ENCODE measurements around the gene FLNB. TPM values are rescaled to one million over a fixed set of nuclear protein-coding genes. Genes with fewer than 3 reads are reported as not detected.

The FLNB gene
- total and polyA plus RNA-seq, 2 of the 8 experiments (the other 6 are each of a cell fraction or from before 2014, with no cell fraction given), result 72.3 to 118 TPM

- TF ChIP-seq SIRT6 (IDR thresholded peaks at IDR 0.05; ENCODE audit: low read length), result no peak
- TF ChIP-seq TAF1 (IDR thresholded peaks at IDR 0.05; ENCODE audit: low read depth, low read length), result no peak
Measured at GRCh38 chr3:58155838-58156237, 147.6 kb downstream of the FLNB start.

More at GRCh38 chr3:58155838-58156237, 147.6 kb downstream of the FLNB start:
- H2AFZ ChIP-seq (ENCODE audit: low read length), result no peak overlapping the region
- H2BK12ac ChIP-seq (ENCODE audit: low read depth, low read length), result no peak overlapping the region
- H2BK20ac ChIP-seq (ENCODE audit: low read length), result no peak overlapping the region
- H3K27ac ChIP-seq (ENCODE audit: low read depth, low read length), result no peak overlapping the region
- H4K91ac ChIP-seq (replicated peaks; ENCODE audit: insufficient read length, low read length), result no peak overlapping the region
- POLR2A ChIA-PET (ENCODE audit: partially characterized antibody), result no interaction called here
- H3K4me1 ChIP-seq (replicated peaks in 1 of 4; ENCODE audit: control insufficient read depth in 3 of 4, insufficient read depth in 4 of 4, low read length in 3 of 4), result no peaks in the 10 kb centered on the region
- no peaks in the 10 kb centered on the region for H3K79me1 ChIP-seq (ENCODE audit: low read depth, low read length)
- peaks cover 0 to 2% of the 10 kb centered on the region in 2 experiments for H4K20me1 ChIP-seq (replicated peaks in 1 of 2; ENCODE audit: control insufficient read depth in 1 of 2, insufficient read depth in 2 of 2, low read length in 2 of 2)
- H3K14ac ChIP-seq (ENCODE audit: insufficient read length), result no peak overlapping the region
- no peak overlapping the region for H3K9ac ChIP-seq (replicated peaks in 1 of 4; ENCODE audit: extremely low read depth in 1 of 4, low read depth in 3 of 4, low read length in 3 of 4)
- H3K18ac ChIP-seq (ENCODE audit: extremely low read depth, low read length), result no peak overlapping the region
- no peak overlapping the region for H4K5ac ChIP-seq (ENCODE audit: insufficient read length, low read depth, low read length)
- no peak overlapping the region for H2BK120ac ChIP-seq (replicated peaks; ENCODE audit: low read depth, low read length)
- H3K4ac ChIP-seq (replicated peaks; ENCODE audit: insufficient read length, low read depth, low read length), result no peak overlapping the region
- no peak overlapping the region for H3K4me2 ChIP-seq (ENCODE audit: insufficient read depth in 1 of 2, low read depth in 2 of 2, low read length in 2 of 2)
- no peak overlapping the region for H2BK15ac ChIP-seq (ENCODE audit: low read length)
- H2AK5ac ChIP-seq (ENCODE audit: low read depth, low read length), result no peak overlapping the region
- no peaks in the 10 kb centered on the region for H3K27me3 ChIP-seq (replicated peaks in 1 of 4; ENCODE audit: control insufficient read depth in 3 of 4, extremely low read depth in 1 of 4, insufficient read depth in 3 of 4, low read length in 3 of 4)
- H3K4me3 ChIP-seq (ENCODE audit: extremely low read depth in 1 of 4, insufficient read depth in 2 of 4, low read depth in 3 of 4, low read length in 4 of 4), result no peak overlapping the region
- no peak overlapping the region for H3K23ac ChIP-seq (ENCODE audit: insufficient read length)
- H3K23me2 ChIP-seq (ENCODE audit: low read depth, low read length), result no peaks in the 10 kb centered on the region
- no peak overlapping the region for H3K56ac ChIP-seq (replicated peaks; ENCODE audit: insufficient read length, low read depth, low read length)
- peaks cover 15 to 79% (median 31%) of the 10 kb centered on the region in 4 experiments; a peak in 6 of 8 replicates for H3K36me3 ChIP-seq (ENCODE audit: control insufficient read depth in 2 of 4, insufficient read depth in 4 of 4, low read length in 3 of 4)
- CTCF ChIA-PET (ENCODE audit: partially characterized antibody), result interaction anchor here (3.5 kb wide), 1 partner anchor 11 kb away, joined by 30 read pairs; no protein-coding TSS in a partner anchor
- H3K9me3 ChIP-seq (ENCODE audit: insufficient read depth in 2 of 2, low read depth in 1 of 2, low read length in 1 of 2), result no peaks in the 10 kb centered on the region
- DNase-seq (ENCODE audit: low read depth in 1 of 2, low spot score in 2 of 2) (no peak), FAIRE-seq (no peak)
- no peak overlapping the region for H4K8ac ChIP-seq (ENCODE audit: extremely low read depth, insufficient read depth, low read length)
- H2BK5ac ChIP-seq (ENCODE audit: low read depth, low read length), result no peak overlapping the region
- no peaks in the 10 kb centered on the region for H3K79me2 ChIP-seq (ENCODE audit: control insufficient read depth in 1 of 2, insufficient read depth in 2 of 2, low read length in 2 of 2)
- WGBS, 2 experiments (ENCODE audit: extremely low coverage in 1 of 2, insufficient coverage in 1 of 2, insufficient read length in 1 of 2, insufficient replicate concordance in 2 of 2, low coverage in 1 of 2, low lambda C conversion rate in 2 of 2, missing lambda C conversion rate in 1 of 2), result 94% methylated on average over 10 of the region's 10 CpGs; no CpG with 5 or more reads in 1 of the 2 experiments
